HEK293 (cell line): Measurements from ENCODE around the gene HPSE2.

ENCODE experiments used
- CTCF ChIA-PET: fragments of 350-600 bp; formaldehyde crosslinking; extraction: SDS; loops from one replicate; lab custom pipeline; 2021; ENCODE audit warnings: antibody characterized with exemption; lab: Yijun Ruan, JAX
- POLR2A ChIA-PET: fragments of 300-600 bp; formaldehyde crosslinking; extraction: SDS; loops from one replicate; lab custom pipeline; 2020; ENCODE audit warnings: antibody characterized with exemption, inconsistent platforms; lab: Yijun Ruan, JAX
- H3K27ac ChIP-seq: fragments of 200-500 bp; sonication (Bioruptor generic); 2 replicates; pipeline ENCODE4 v1.5.1; 2014; ENCODE audit warnings: low read depth, low read length, control low read depth, inconsistent platforms; ENCODE audit errors: extremely low read depth
- H3K36me3 ChIP-seq, 2 experiments: fragments of 200-500 bp in 1 of 2; sonication (Bioruptor generic) in 1 of 2; 1 replicate in 1 of 2; 2 replicates in 1 of 2; pipeline ENCODE4 v1.5.1; 2014 to 2017; ENCODE audit warnings: inconsistent platforms in 2 of 2, low read length in 2 of 2; ENCODE audit not compliant: control insufficient read depth in 2 of 2, insufficient read depth in 1 of 2
- H3K4me1 ChIP-seq: fragments of 200-500 bp; sonication (Bioruptor generic); 2 replicates; pipeline ENCODE4 v1.5.1; 2014; ENCODE audit warnings: mild to moderate bottlenecking, low read length, inconsistent platforms; ENCODE audit not compliant: control insufficient read depth, insufficient read depth
- H3K4me3 ChIP-seq: 2 replicates; pipeline ENCODE4 v1.5.1; 2011; ENCODE audit warnings: low read depth, mild to moderate bottlenecking, control low read depth, low read length, moderate library complexity
- H3K9me3 ChIP-seq: fragments of 200-500 bp; sonication (Bioruptor generic); 2 replicates; pipeline ENCODE4 v1.5.1; 2014; ENCODE audit warnings: low read depth, low read length, inconsistent platforms; ENCODE audit not compliant: control insufficient read depth, insufficient read depth
- EGR2 ChIP-seq: fragments of 450-650 bp; formaldehyde crosslinking; IDR thresholded peaks from 2 replicates; pipeline ENCODE4 v1.5.1; 2016; ENCODE audit warnings: low read depth, missing biosample characterization, missing genetic modification characterization
- FEZF1 ChIP-seq: fragments of 450-650 bp; formaldehyde crosslinking; IDR thresholded peaks from 2 replicates; pipeline ENCODE4 v1.5.1; 2016; ENCODE audit warnings: missing biosample characterization, missing genetic modification characterization
- HOXC10 ChIP-seq: sonication (generic); formaldehyde crosslinking; IDR thresholded peaks from 2 replicates; pipeline ENCODE4 v1.8.1; 2023; ENCODE audit warnings: mild to moderate bottlenecking, missing genetic modification reagents
- IKZF3 ChIP-seq: fragments of 450-650 bp; IDR thresholded peaks from 2 replicates; pipeline ENCODE4 v1.5.0; 2018; ENCODE audit warnings: missing biosample characterization, mild to moderate bottlenecking, missing genetic modification characterization, moderate library complexity
- KLF9 ChIP-seq: fragments of 450-650 bp; formaldehyde crosslinking; IDR thresholded peaks from 2 replicates; pipeline ENCODE4 v1.5.1; 2016; ENCODE audit warnings: missing biosample characterization, missing genetic modification characterization, low read depth
- PRDM2 ChIP-seq: fragments of 450-650 bp; formaldehyde crosslinking; IDR thresholded peaks from 2 replicates; pipeline ENCODE4 v1.5.1; 2016; ENCODE audit warnings: missing biosample characterization, missing genetic modification characterization, borderline replicate concordance
- SCRT2 ChIP-seq: fragments of 450-650 bp; formaldehyde crosslinking; IDR thresholded peaks from 2 replicates; pipeline ENCODE4 v1.5.1; 2016; ENCODE audit warnings: missing biosample characterization, missing genetic modification characterization
- ZBTB7A ChIP-seq: fragments of 450-650 bp; formaldehyde crosslinking; IDR thresholded peaks from 2 replicates; pipeline ENCODE4 v1.5.1; 2016; ENCODE audit warnings: low read depth, missing biosample characterization, missing genetic modification characterization
- ZFHX2 ChIP-seq: fragments of 450-650 bp; formaldehyde crosslinking; conservative IDR thresholded peaks from 2 replicates; pipeline ENCODE4 v1.5.1; 2016; ENCODE audit warnings: missing biosample characterization, missing genetic modification characterization
- ZFP3 ChIP-seq: fragments of 450-650 bp; formaldehyde crosslinking; IDR thresholded peaks from 2 replicates; pipeline ENCODE4 v1.5.1; 2016; ENCODE audit warnings: low read depth, missing biosample characterization, missing genetic modification characterization
- ZNF133 ChIP-seq: fragments of 450-650 bp; formaldehyde crosslinking; IDR thresholded peaks from 2 replicates; pipeline ENCODE4 v1.5.1; 2016; ENCODE audit warnings: missing biosample characterization, missing genetic modification characterization
- ZNF19 ChIP-seq: fragments of 450-650 bp; formaldehyde crosslinking; IDR thresholded peaks from 2 replicates; pipeline ENCODE4; 2016; ENCODE audit warnings: missing biosample characterization, missing genetic modification characterization, low read depth
- ZNF311 ChIP-seq: fragments of 450-650 bp; formaldehyde crosslinking; IDR thresholded peaks from 2 replicates; pipeline ENCODE4 v1.5.1; 2017; ENCODE audit warnings: missing biosample characterization, missing genetic modification characterization, borderline replicate concordance
- ZNF341 ChIP-seq: fragments of 450-650 bp; formaldehyde crosslinking; IDR thresholded peaks from 2 replicates; pipeline ENCODE4; 2016; ENCODE audit warnings: low read depth, missing biosample characterization, missing genetic modification characterization
- ZNF350 ChIP-seq: fragments of 450-650 bp; formaldehyde crosslinking; IDR thresholded peaks from 2 replicates; pipeline ENCODE4 v1.5.0; 2017; ENCODE audit warnings: missing biosample characterization, mild to moderate bottlenecking, missing genetic modification characterization
- ZNF354C ChIP-seq: fragments of 450-650 bp; formaldehyde crosslinking; IDR thresholded peaks from 2 replicates; pipeline ENCODE4 v1.5.1; 2016; ENCODE audit warnings: missing biosample characterization, missing genetic modification characterization, low read depth, borderline replicate concordance
- ZNF366 ChIP-seq: fragments of 450-650 bp; formaldehyde crosslinking; conservative IDR thresholded peaks from 2 replicates; pipeline ENCODE4 v1.5.1; 2016; ENCODE audit warnings: missing biosample characterization, missing genetic modification characterization
- ZNF426 ChIP-seq: fragments of 450-650 bp; formaldehyde crosslinking; IDR thresholded peaks from 2 replicates; pipeline ENCODE4 v1.5.1; 2017; ENCODE audit warnings: missing biosample characterization, missing genetic modification characterization, mild to moderate bottlenecking, inconsistent platforms, moderate library complexity
- ZNF433 ChIP-seq: fragments of 450-650 bp; formaldehyde crosslinking; IDR thresholded peaks from 2 replicates; pipeline ENCODE4 v1.5.1; 2016; ENCODE audit warnings: missing biosample characterization, missing genetic modification characterization, low read depth
- ZNF521 ChIP-seq: fragments of 450-650 bp; formaldehyde crosslinking; IDR thresholded peaks from 2 replicates; pipeline ENCODE4 v1.5.1; 2017; ENCODE audit warnings: missing biosample characterization, mild to moderate bottlenecking, missing genetic modification characterization
- ZNF529 ChIP-seq: fragments of 450-650 bp; formaldehyde crosslinking; IDR thresholded peaks from 2 replicates; pipeline ENCODE4 v1.5.1; 2017; ENCODE audit warnings: missing genetic modification characterization, missing biosample characterization; ENCODE audit not compliant: insufficient replicate concordance
- ZNF558 ChIP-seq: fragments of 450-650 bp; formaldehyde crosslinking; IDR thresholded peaks from 2 replicates; pipeline ENCODE4 v1.5.1; 2016; ENCODE audit warnings: missing biosample characterization, missing genetic modification characterization
- ZNF571 ChIP-seq: fragments of 450-650 bp; formaldehyde crosslinking; IDR thresholded peaks from 2 replicates; pipeline ENCODE4 v1.5.0; 2017; ENCODE audit warnings: missing biosample characterization, missing genetic modification characterization
- ZNF600 ChIP-seq: fragments of 450-650 bp; formaldehyde crosslinking; IDR thresholded peaks from 2 replicates; pipeline ENCODE4 v1.5.1; 2016; ENCODE audit warnings: missing biosample characterization, missing genetic modification characterization
- ZNF654 ChIP-seq: fragments of 450-650 bp; formaldehyde crosslinking; IDR thresholded peaks from 2 replicates; pipeline ENCODE4 v1.5.1; 2016; ENCODE audit warnings: low read depth, missing biosample characterization, missing genetic modification characterization
- ZNF664 ChIP-seq: fragments of 450-650 bp; formaldehyde crosslinking; IDR thresholded peaks from 2 replicates; pipeline ENCODE4 v1.5.1; 2016; ENCODE audit warnings: missing biosample characterization, missing genetic modification characterization
- ZNF677 ChIP-seq: fragments of 450-650 bp; IDR thresholded peaks from 2 replicates; pipeline ENCODE4 v1.5.0; 2018; ENCODE audit warnings: missing biosample characterization, mild to moderate bottlenecking, missing genetic modification characterization, moderate library complexity
- ZNF692 ChIP-seq: fragments of 450-650 bp; formaldehyde crosslinking; IDR thresholded peaks from 2 replicates; pipeline ENCODE4 v1.5.1; 2016; ENCODE audit warnings: missing biosample characterization, missing genetic modification characterization
- ZNF776 ChIP-seq: fragments of 450-650 bp; formaldehyde crosslinking; IDR thresholded peaks from 2 replicates; pipeline ENCODE4 v1.5.0; 2017; ENCODE audit warnings: missing biosample characterization, missing genetic modification characterization, borderline replicate concordance

The HPSE2 gene

GRCh38 chr10:98417973-98418664 lies 817.5 kb downstream of the HPSE2 start:
- Histone ChIP-seq H3K9me3 (no peaks in the 10 kb centered on the region), H3K4me1 (peaks cover 6% of the 10 kb centered on the region), H3K27ac (no peak overlapping the region), H3K4me3 (no peak overlapping the region), H3K36me3 (peaks cover 0 to 45% of the 10 kb centered on the region in 2 experiments; a peak in 1 of 3 replicates)
- CTCF ChIA-PET: no interaction called here
- TF ChIP-seq SCRT2 (tag by site-specific recombination) (no peak), PRDM2 (tag by site-specific recombination) (no peak), ZNF350 (no peak), ZFHX2 (tag by site-specific recombination) (no peak), ZNF600 (no peak), ZNF776 (no peak), ZNF426 (tag by site-specific recombination) (no peak), ZNF692 (no peak), ZNF677 (tag by site-specific recombination) (no peak), FEZF1 (tag by site-specific recombination) (no peak), HOXC10 (CRISPR knock-in tag) (no peak), ZNF366 (tag by site-specific recombination) (no peak), ZNF558 (tag by site-specific recombination) (no peak), ZFP3 (no peak), ZNF664 (tag by site-specific recombination) (no peak), ZNF133 (no peak), ZBTB7A (tag by site-specific recombination) (no peak)
- POLR2A ChIA-PET: no interaction called here

GRCh38 chr10:98417481-98417959 lies 818.1 kb downstream of the HPSE2 start:
- Histone ChIP-seq H3K4me1 (peaks cover 6% of the 10 kb centered on the region), H3K4me3 (no peak overlapping the region), H3K9me3 (no peaks in the 10 kb centered on the region), H3K36me3 (peaks cover 0 to 42% of the 10 kb centered on the region in 2 experiments; a peak in 1 of 3 replicates), H3K27ac (no peak overlapping the region)
- POLR2A ChIA-PET: no interaction called here
- CTCF ChIA-PET: no interaction called here
- no peak for TF ChIP-seq ZNF521 (tag by site-specific recombination)
- no peak for TF ChIP-seq ZNF654 (tag by site-specific recombination)
- no peak for TF ChIP-seq ZNF529
- TF ChIP-seq ZNF19 (tag by site-specific recombination): no peak
- TF ChIP-seq IKZF3 (tag by site-specific recombination): no peak
- no peak for TF ChIP-seq ZNF433
- TF ChIP-seq ZNF341 (tag by site-specific recombination): no peak
- no peak for TF ChIP-seq ZNF354C
- no peak for TF ChIP-seq ZNF571 (tag by site-specific recombination)
- TF ChIP-seq EGR2 (tag by site-specific recombination): no peak
- no peak for TF ChIP-seq ZNF311 (tag by site-specific recombination)
- TF ChIP-seq KLF9 (tag by site-specific recombination): no peak
